Osteoblast (primary cell): ENCODE results near the gene DIAPH2. TPM values are rescaled to one million over a fixed set of nuclear protein-coding genes. Genes with fewer than 3 reads are reported as not detected.
A peak's percentile ranks its signal among the peaks of the same experiment; 100 is the strongest.

Source experiments
- DNase-seq: peaks from one replicate; pipeline ENCODE4 v3.0.0; 2011; ENCODE audit warnings: low spot score, mixed read lengths; ENCODE audit not compliant: insufficient read length; ENCODE audit errors: missing footprints
- H2AFZ ChIP-seq: 2 replicates; pipeline ENCODE4 v1.6.0; 2011; ENCODE audit warnings: mild to moderate bottlenecking, low read length
- H3K27ac ChIP-seq: 2 replicates; pipeline ENCODE4 v1.5.1; 2011; ENCODE audit warnings: mild to moderate bottlenecking, low read depth, low read length, moderate library complexity
- H3K27me3 ChIP-seq: 2 replicates; pipeline ENCODE4 v1.6.0; 2012; ENCODE audit warnings: mild to moderate bottlenecking, control low read depth, inconsistent platforms, low read length, moderate library complexity; ENCODE audit not compliant: insufficient read depth
- H3K36me3 ChIP-seq: 2 replicates; pipeline ENCODE4 v1.5.1; 2011; ENCODE audit warnings: mild to moderate bottlenecking, low read length, control low read depth, moderate library complexity; ENCODE audit not compliant: insufficient read depth
- H3K4me1 ChIP-seq: 2 replicates; pipeline ENCODE4 v1.5.1; 2011; ENCODE audit warnings: mild to moderate bottlenecking, low read length, control low read depth, moderate library complexity; ENCODE audit not compliant: insufficient read depth
- H3K4me2 ChIP-seq: 2 replicates; pipeline ENCODE4 v1.6.0; 2011; ENCODE audit warnings: mild to moderate bottlenecking, low read length; ENCODE audit not compliant: insufficient read depth
- H3K4me3 ChIP-seq: fragments of 200-600 bp; sonication (generic); 3 replicates; pipeline ENCODE4 v1.5.1; 2012; ENCODE audit warnings: mild to moderate bottlenecking, low read length, inconsistent platforms; ENCODE audit not compliant: insufficient read depth
- H3K79me2 ChIP-seq: 2 replicates; pipeline ENCODE4 v1.6.0; 2012; ENCODE audit warnings: mild to moderate bottlenecking, low read length, control low read depth, inconsistent platforms; ENCODE audit not compliant: insufficient read depth
- H3K9me3 ChIP-seq: 2 replicates; pipeline ENCODE4 v1.5.1; 2011; ENCODE audit warnings: low read depth, low read length, control low read depth
- H4K20me1 ChIP-seq: 2 replicates; pipeline ENCODE4 v1.6.0; 2012; ENCODE audit warnings: mild to moderate bottlenecking, low read length, control low read depth; ENCODE audit not compliant: insufficient read depth
- CTCF ChIP-seq: IDR thresholded peaks from 2 replicates; pipeline ENCODE4 v1.5.1; 2011; ENCODE audit warnings: mild to moderate bottlenecking, low read depth, low read length, moderate library complexity; ENCODE audit errors: extremely low read depth
- total RNA-seq: library from RNA; depleted of rRNA; stranded (reverse); fragments of >200 nt; gene quantifications from 2 replicates; pipeline ENCODE4 v1.2.3, GENCODE V29; 2012

Gene DIAPH2
- total RNA-seq, 1 donor = 21.0 TPM

DNA sequence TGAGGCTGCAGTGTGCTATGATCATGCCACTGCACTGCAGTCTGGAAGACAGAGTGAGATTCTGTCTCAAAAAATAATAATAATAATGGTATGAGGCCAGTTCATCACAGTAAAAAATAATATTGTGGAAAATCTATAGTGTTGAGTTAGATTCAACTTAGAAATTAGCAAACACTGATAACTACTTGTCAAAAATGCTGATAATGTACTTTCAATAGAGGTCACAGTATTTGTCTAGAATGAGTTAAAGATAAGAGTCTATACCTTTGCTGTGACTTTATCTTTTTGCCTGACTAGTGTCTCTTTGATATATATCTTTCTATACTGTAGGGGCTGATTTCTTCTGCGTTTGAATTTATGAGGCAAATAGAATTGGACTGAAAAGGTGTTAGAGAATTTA lies 629.7 kb downstream of the DIAPH2 start:
- no peak for TF ChIP-seq CTCF
- Histone ChIP-seq H3K4me2 (no peak overlapping the region), H2AFZ (no peak overlapping the region)

DNA sequence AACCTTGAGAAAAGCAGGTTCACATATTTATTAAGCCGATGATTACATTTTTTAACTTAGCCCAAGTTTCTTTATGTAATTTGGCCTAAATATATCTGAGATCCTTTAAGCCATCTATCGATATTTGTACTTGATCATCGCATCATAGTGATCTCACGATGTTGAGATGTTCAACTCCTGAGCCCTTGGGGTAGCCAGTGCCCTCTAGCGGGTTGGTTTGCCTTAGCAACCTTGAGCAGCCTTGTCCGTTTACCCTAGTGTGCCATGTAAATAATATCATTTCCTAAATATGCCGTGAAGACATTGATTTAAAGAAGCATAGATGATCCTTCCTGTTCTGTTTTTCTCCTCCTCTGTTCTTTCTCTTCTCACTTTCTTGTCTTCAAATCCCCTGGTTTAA lies 631.3 kb downstream of the DIAPH2 start:
- TF ChIP-seq CTCF = peak; percentile 9
- Histone ChIP-seq H3K27ac (no peak overlapping the region), H3K36me3 (no peaks in the 10 kb centered on the region), H3K79me2 (no peaks in the 10 kb centered on the region), H3K4me1 (no peaks in the 10 kb centered on the region), H3K27me3 (no peaks in the 10 kb centered on the region), H3K4me3 (no peak overlapping the region), H3K4me2 (no peak overlapping the region), H4K20me1 (no peaks in the 10 kb centered on the region), H2AFZ (no peak overlapping the region), H3K9me3 (no peaks in the 10 kb centered on the region)
- no peak for DNase-seq

More for the DNA sequence above, 629.7 kb downstream of the DIAPH2 start:
- Histone ChIP-seq H3K4me1 (no peaks in the 10 kb centered on the region), H3K27me3 (no peaks in the 10 kb centered on the region), H3K9me3 (no peaks in the 10 kb centered on the region), H4K20me1 (no peaks in the 10 kb centered on the region), H3K4me3 (no peak overlapping the region), H3K36me3 (no peaks in the 10 kb centered on the region), H3K27ac (no peak overlapping the region), H3K79me2 (no peaks in the 10 kb centered on the region)
- no peak for DNase-seq

GRCh38 chrX:97320305-97320704 lies 635.7 kb downstream of the DIAPH2 start:
- Histone ChIP-seq H3K27me3 (no peaks in the 10 kb centered on the region), H3K4me1 (no peaks in the 10 kb centered on the region), H3K4me3 (no peak overlapping the region), H3K79me2 (no peaks in the 10 kb centered on the region), H3K36me3 (no peaks in the 10 kb centered on the region), H3K9me3 (no peaks in the 10 kb centered on the region), H4K20me1 (no peaks in the 10 kb centered on the region), H3K27ac (no peak overlapping the region), H2AFZ (no peak overlapping the region), H3K4me2 (no peak overlapping the region)
- DNase-seq = no peak
- no peak for TF ChIP-seq CTCF

GRCh38 chrX:97322401-97322800 lies 637.8 kb downstream of the DIAPH2 start:
- no peaks in the 10 kb centered on the region for H3K4me1 ChIP-seq
- H3K4me3 ChIP-seq = no peak overlapping the region
- no peak for TF ChIP-seq CTCF
- H4K20me1 ChIP-seq = no peaks in the 10 kb centered on the region
- H3K27ac ChIP-seq = no peak overlapping the region
- no peak for DNase-seq
- no peak overlapping the region for H2AFZ ChIP-seq
- H3K79me2 ChIP-seq = no peaks in the 10 kb centered on the region
- H3K9me3 ChIP-seq = no peaks in the 10 kb centered on the region
- H3K4me2 ChIP-seq = no peak overlapping the region
- no peaks in the 10 kb centered on the region for H3K36me3 ChIP-seq
- H3K27me3 ChIP-seq = no peaks in the 10 kb centered on the region
